GM12878 (cell line): Measurements from ENCODE around the gene ASIC4.

Source experiments
- CUX1 ChIP-seq: IDR thresholded peaks from 2 replicates; pipeline ENCODE4 v1.6.1; 2012; ENCODE audit warnings: improper control_type of control experiment, low read depth, low read length; ENCODE audit not compliant: insufficient replicate concordance
- ZZZ3 ChIP-seq: IDR thresholded peaks from 2 replicates; pipeline ENCODE4 v1.6.1; 2011; ENCODE audit warnings: low read depth; ENCODE audit not compliant: control insufficient read depth, insufficient read length

GRCh38 chr2:219521066-219521880 lies 7.0 kb downstream of the ASIC4 start:
- no peak for TF ChIP-seq CUX1
- no peak for TF ChIP-seq ZZZ3
